ENCODE results near the gene NCBP3. TPM values are rescaled to one million over a fixed set of nuclear protein-coding genes. Genes with fewer than 3 reads are reported as not detected.

NCBP3 gene, protein sequence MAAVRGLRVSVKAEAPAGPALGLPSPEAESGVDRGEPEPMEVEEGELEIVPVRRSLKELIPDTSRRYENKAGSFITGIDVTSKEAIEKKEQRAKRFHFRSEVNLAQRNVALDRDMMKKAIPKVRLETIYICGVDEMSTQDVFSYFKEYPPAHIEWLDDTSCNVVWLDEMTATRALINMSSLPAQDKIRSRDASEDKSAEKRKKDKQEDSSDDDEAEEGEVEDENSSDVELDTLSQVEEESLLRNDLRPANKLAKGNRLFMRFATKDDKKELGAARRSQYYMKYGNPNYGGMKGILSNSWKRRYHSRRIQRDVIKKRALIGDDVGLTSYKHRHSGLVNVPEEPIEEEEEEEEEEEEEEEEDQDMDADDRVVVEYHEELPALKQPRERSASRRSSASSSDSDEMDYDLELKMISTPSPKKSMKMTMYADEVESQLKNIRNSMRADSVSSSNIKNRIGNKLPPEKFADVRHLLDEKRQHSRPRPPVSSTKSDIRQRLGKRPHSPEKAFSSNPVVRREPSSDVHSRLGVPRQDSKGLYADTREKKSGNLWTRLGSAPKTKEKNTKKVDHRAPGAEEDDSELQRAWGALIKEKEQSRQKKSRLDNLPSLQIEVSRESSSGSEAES
- 29.3 TPM for polyA plus RNA-seq (2013, experiment 1 of 2)
- polyA plus RNA-seq (2013, experiment 2 of 2) = 27.5 TPM

DNA sequence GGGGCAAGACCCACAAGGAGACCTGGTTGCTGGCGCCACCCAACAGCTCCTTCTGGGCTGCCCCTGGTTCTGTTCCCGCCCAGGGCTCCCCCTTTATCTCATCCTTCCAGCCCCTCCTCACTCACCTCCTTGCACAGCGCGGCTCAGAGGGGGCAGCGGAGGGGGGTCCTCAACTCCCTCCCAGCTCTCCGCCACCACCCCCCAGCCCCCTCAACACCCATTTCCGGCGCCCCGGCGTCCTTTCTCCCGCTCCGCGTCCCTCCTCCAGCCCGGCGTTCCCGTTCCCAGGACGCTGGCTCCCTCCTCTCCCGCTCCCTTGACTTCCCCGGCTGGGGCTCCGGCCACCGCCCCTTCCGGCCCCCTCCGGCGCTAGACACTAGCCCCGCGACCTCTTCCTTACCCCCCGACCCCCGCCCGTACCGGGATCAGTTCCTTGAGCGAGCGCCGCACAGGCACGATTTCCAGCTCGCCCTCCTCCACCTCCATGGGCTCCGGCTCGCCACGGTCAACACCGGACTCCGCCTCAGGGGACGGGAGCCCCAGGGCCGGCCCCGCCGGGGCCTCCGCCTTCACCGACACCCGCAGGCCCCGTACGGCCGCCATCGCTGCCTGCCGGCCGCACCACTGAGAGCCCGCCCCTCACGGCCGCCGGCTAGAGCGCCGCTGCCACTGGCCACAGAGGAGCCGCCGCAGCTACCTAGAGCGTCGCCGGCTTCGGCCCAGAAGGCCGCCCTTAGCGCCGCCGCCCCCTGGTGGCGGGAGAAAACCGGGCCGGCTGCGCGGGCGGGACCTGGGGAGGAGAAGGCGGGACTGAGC lies at the start of gene NCBP3:
TSS of gene NCBP3 (minus strand) at position 626 of the 816 bp plus-strand sequence. CDS start at position 603, 23 bp downstream.
- Histone ChIP-seq H3K4ac (ENCODE audit: low read depth, low read length) (peak within 1 kb of the TSS; percentile 74), H2AK5ac (ENCODE audit: low read length) (no peak within 1 kb of the TSS), H2BK120ac (ENCODE audit: low read depth, low read length) (no peak within 1 kb of the TSS), H3K27ac (ENCODE audit: low read depth, low read length) (peak within 1 kb of the TSS; percentile 62), H3K4me2 (ENCODE audit: low read length) (peak within 1 kb of the TSS; percentile 84), H3K18ac (ENCODE audit: low read length) (peak within 1 kb of the TSS; percentile 97), H3K4me3 (ENCODE audit: low read length) (peak within 1 kb of the TSS; percentile 92), H3K27me3 (ENCODE audit: insufficient read depth, low read length, poor library complexity) (no peaks in the 10 kb centered on the region), H3K36me3 (ENCODE audit: control insufficient read depth, insufficient read depth, low read length) (peaks cover 1% of the 10 kb centered on the region), H3K56ac (ENCODE audit: low read length) (peak within 1 kb of the TSS; percentile 98), H4K8ac (ENCODE audit: low read depth, low read length) (no peak within 1 kb of the TSS), H2BK5ac (ENCODE audit: low read length) (peak within 1 kb of the TSS; percentile 84), H3K4me1 (ENCODE audit: control insufficient read depth, low read depth, low read length) (no peaks in the 10 kb centered on the region), H3K79me2 (ENCODE audit: control insufficient read depth, insufficient read depth, low read length) (peaks cover 25% of the 10 kb centered on the region), H4K5ac (ENCODE audit: low read length) (no peak within 1 kb of the TSS), H3K9ac (ENCODE audit: low read length) (peak within 1 kb of the TSS; percentile 96), H2BK15ac (replicated peaks; ENCODE audit: low read depth) (no peak within 1 kb of the TSS), H3K79me1 (ENCODE audit: low read length) (peaks cover 2% of the 10 kb centered on the region), H3K23ac (ENCODE audit: low read length) (no peak within 1 kb of the TSS)
- no CpG with 5 or more reads among the region's 76 CpGs for WGBS (ENCODE audit: extremely low coverage, insufficient coverage, low lambda C conversion rate)
- peak; percentile 95 for DNase-seq

DNA sequence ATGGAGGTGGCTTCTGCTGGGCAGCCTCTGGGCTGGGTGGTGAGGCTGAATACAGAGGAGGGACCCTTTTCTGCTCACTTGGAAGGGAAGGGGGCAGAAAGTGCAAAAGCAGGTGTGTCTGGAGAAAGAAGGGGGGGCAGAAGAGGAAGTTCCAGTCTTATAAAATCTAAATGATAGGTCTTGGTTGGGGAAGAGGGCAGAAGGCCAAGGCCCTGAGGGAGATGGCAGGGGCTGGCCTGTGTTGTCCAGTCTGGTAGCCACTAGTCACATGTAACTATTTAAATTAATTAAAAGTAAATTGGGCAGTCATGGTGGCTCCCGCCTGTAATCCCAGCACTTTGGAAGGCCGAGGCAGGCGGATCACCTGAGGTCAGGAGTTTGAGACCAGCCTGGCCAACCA lies 49.3 kb upstream of the NCBP3 start:
- H3K4me2 ChIP-seq (ENCODE audit: low read length) = no peak overlapping the region
- H3K4me1 ChIP-seq (ENCODE audit: control insufficient read depth, low read depth, low read length) = peaks cover 8% of the 10 kb centered on the region
- H4K5ac ChIP-seq (ENCODE audit: low read length) = no peak overlapping the region
- WGBS (ENCODE audit: extremely low coverage, insufficient coverage, low lambda C conversion rate) = no CpG with 5 or more reads among the region's 3 CpGs
- no peaks in the 10 kb centered on the region for H3K27me3 ChIP-seq (ENCODE audit: insufficient read depth, low read length, poor library complexity)
- no peak overlapping the region for H2BK15ac ChIP-seq (replicated peaks; ENCODE audit: low read depth)
- no peak overlapping the region for H3K27ac ChIP-seq (ENCODE audit: low read depth, low read length)
- H3K56ac ChIP-seq (ENCODE audit: low read length) = no peak overlapping the region
- H3K9ac ChIP-seq (ENCODE audit: low read length) = no peak overlapping the region
- H3K4me3 ChIP-seq (ENCODE audit: low read length) = no peak overlapping the region
- no peak overlapping the region for H2BK5ac ChIP-seq (ENCODE audit: low read length)
- no peak overlapping the region for H2BK120ac ChIP-seq (ENCODE audit: low read depth, low read length)
- H3K79me2 ChIP-seq (ENCODE audit: control insufficient read depth, insufficient read depth, low read length) = no peaks in the 10 kb centered on the region
- no peak overlapping the region for H3K4ac ChIP-seq (ENCODE audit: low read depth, low read length)
- H3K18ac ChIP-seq (ENCODE audit: low read length) = no peak overlapping the region
- H2AK5ac ChIP-seq (ENCODE audit: low read length) = no peak overlapping the region
- H3K79me1 ChIP-seq (ENCODE audit: low read length) = no peaks in the 10 kb centered on the region
- H3K36me3 ChIP-seq (ENCODE audit: control insufficient read depth, insufficient read depth, low read length) = no peaks in the 10 kb centered on the region
- no peak for DNase-seq
- H4K8ac ChIP-seq (ENCODE audit: low read depth, low read length) = no peak overlapping the region
- H3K23ac ChIP-seq (ENCODE audit: low read length) = no peak overlapping the region

DNA sequence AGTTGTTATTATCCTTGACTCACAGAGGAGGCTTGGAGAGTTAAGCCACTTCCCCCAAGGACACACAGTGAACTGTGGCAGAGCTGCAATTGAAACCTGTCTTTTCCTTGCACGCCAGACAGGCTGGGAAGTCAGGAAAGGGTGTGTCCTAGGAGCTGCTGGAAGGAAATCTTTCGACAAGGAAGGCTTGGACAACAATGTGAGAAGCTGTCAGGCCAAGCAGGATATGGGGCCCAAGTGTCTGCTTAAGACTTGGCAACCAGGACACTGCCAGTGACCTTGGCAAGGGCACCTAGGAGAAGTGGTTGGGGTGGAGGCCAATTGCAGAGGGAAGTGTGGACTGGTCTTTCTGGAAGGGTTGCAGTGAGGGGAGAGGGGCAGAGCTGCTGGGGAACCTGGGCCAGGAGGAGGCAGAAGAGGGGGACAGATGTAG lies 48.9 kb upstream of the NCBP3 start:
- DNase-seq = no peak
- no peak overlapping the region for H2BK15ac ChIP-seq (replicated peaks; ENCODE audit: low read depth)
- no peak overlapping the region for H3K56ac ChIP-seq (ENCODE audit: low read length)
- H3K27ac ChIP-seq (ENCODE audit: low read depth, low read length) = no peak overlapping the region
- H2AK5ac ChIP-seq (ENCODE audit: low read length) = no peak overlapping the region
- H3K4ac ChIP-seq (ENCODE audit: low read depth, low read length) = no peak overlapping the region
- no peak overlapping the region for H4K5ac ChIP-seq (ENCODE audit: low read length)
- H3K18ac ChIP-seq (ENCODE audit: low read length) = no peak overlapping the region
- H3K79me1 ChIP-seq (ENCODE audit: low read length) = no peaks in the 10 kb centered on the region
- H2BK120ac ChIP-seq (ENCODE audit: low read depth, low read length) = no peak overlapping the region
- H3K4me2 ChIP-seq (ENCODE audit: low read length) = no peak overlapping the region
- peaks cover 8% of the 10 kb centered on the region for H3K4me1 ChIP-seq (ENCODE audit: control insufficient read depth, low read depth, low read length)
- no CpG with 5 or more reads among the region's 2 CpGs for WGBS (ENCODE audit: extremely low coverage, insufficient coverage, low lambda C conversion rate)
- no peak overlapping the region for H2BK5ac ChIP-seq (ENCODE audit: low read length)
- H3K9ac ChIP-seq (ENCODE audit: low read length) = no peak overlapping the region
- no peaks in the 10 kb centered on the region for H3K79me2 ChIP-seq (ENCODE audit: control insufficient read depth, insufficient read depth, low read length)
- no peaks in the 10 kb centered on the region for H3K36me3 ChIP-seq (ENCODE audit: control insufficient read depth, insufficient read depth, low read length)
- H3K27me3 ChIP-seq (ENCODE audit: insufficient read depth, low read length, poor library complexity) = no peaks in the 10 kb centered on the region
- no peak overlapping the region for H3K23ac ChIP-seq (ENCODE audit: low read length)
- no peak overlapping the region for H3K4me3 ChIP-seq (ENCODE audit: low read length)
- H4K8ac ChIP-seq (ENCODE audit: low read depth, low read length) = no peak overlapping the region

DNA sequence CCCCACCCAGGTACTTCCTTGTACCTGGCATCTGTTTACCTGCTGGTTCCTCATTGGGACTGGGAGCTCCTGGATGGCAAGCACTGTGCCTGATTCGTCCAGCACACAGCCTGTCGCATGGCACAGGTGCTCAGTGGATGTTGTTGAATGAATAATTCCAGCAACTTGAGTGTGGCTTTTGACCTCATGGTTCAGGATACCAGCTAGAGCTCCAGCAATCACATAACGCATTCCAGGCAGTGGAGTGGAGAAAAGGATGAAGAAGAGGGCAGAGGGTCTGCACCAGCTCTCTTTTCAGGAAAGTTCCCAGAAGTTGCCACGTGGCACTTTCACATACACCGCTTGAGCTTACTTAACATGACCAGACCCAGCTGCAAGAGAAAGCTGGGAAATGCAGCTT lies 48.1 kb upstream of the NCBP3 start:
- H3K4me3 ChIP-seq (ENCODE audit: low read length) = no peak overlapping the region
- no peak overlapping the region for H3K4me2 ChIP-seq (ENCODE audit: low read length)
- no peak overlapping the region for H3K4ac ChIP-seq (ENCODE audit: low read depth, low read length)
- no peak overlapping the region for H3K23ac ChIP-seq (ENCODE audit: low read length)
- no peaks in the 10 kb centered on the region for H3K79me1 ChIP-seq (ENCODE audit: low read length)
- no peak overlapping the region for H4K5ac ChIP-seq (ENCODE audit: low read length)
- WGBS (ENCODE audit: extremely low coverage, insufficient coverage, low lambda C conversion rate) = no CpG with 5 or more reads among the region's 5 CpGs
- H2BK5ac ChIP-seq (ENCODE audit: low read length) = no peak overlapping the region
- H3K27me3 ChIP-seq (ENCODE audit: insufficient read depth, low read length, poor library complexity) = no peaks in the 10 kb centered on the region
- no peak for DNase-seq
- H3K4me1 ChIP-seq (ENCODE audit: control insufficient read depth, low read depth, low read length) = peaks cover 8% of the 10 kb centered on the region
- H2AK5ac ChIP-seq (ENCODE audit: low read length) = no peak overlapping the region
- H3K56ac ChIP-seq (ENCODE audit: low read length) = no peak overlapping the region
- no peaks in the 10 kb centered on the region for H3K79me2 ChIP-seq (ENCODE audit: control insufficient read depth, insufficient read depth, low read length)
- no peak overlapping the region for H2BK120ac ChIP-seq (ENCODE audit: low read depth, low read length)
- no peak overlapping the region for H4K8ac ChIP-seq (ENCODE audit: low read depth, low read length)
- no peak overlapping the region for H3K27ac ChIP-seq (ENCODE audit: low read depth, low read length)
- no peak overlapping the region for H2BK15ac ChIP-seq (replicated peaks; ENCODE audit: low read depth)
- H3K36me3 ChIP-seq (ENCODE audit: control insufficient read depth, insufficient read depth, low read length) = no peaks in the 10 kb centered on the region
- H3K9ac ChIP-seq (ENCODE audit: low read length) = no peak overlapping the region
- H3K18ac ChIP-seq (ENCODE audit: low read length) = no peak overlapping the region

GRCh38 chr17:3893720-3894116 lies 47.7 kb upstream of the NCBP3 start:
- no CpG with 5 or more reads among the region's 7 CpGs for WGBS (ENCODE audit: extremely low coverage, insufficient coverage, low lambda C conversion rate)
- no peak overlapping the region for H2BK15ac ChIP-seq (replicated peaks; ENCODE audit: low read depth)
- H3K56ac ChIP-seq (ENCODE audit: low read length) = peak overlapping the region; percentile 95
- H3K23ac ChIP-seq (ENCODE audit: low read length) = no peak overlapping the region
- H4K8ac ChIP-seq (ENCODE audit: low read depth, low read length) = no peak overlapping the region
- H2BK120ac ChIP-seq (ENCODE audit: low read depth, low read length) = no peak overlapping the region
- H3K4me3 ChIP-seq (ENCODE audit: low read length) = no peak overlapping the region
- H4K5ac ChIP-seq (ENCODE audit: low read length) = no peak overlapping the region
- H3K9ac ChIP-seq (ENCODE audit: low read length) = peak overlapping the region; percentile 78
- peak overlapping the region; percentile 79 for H3K4me2 ChIP-seq (ENCODE audit: low read length)
- no peak overlapping the region for H3K27ac ChIP-seq (ENCODE audit: low read depth, low read length)
- H3K79me2 ChIP-seq (ENCODE audit: control insufficient read depth, insufficient read depth, low read length) = no peaks in the 10 kb centered on the region
- no peak overlapping the region for H3K4ac ChIP-seq (ENCODE audit: low read depth, low read length)
- H3K36me3 ChIP-seq (ENCODE audit: control insufficient read depth, insufficient read depth, low read length) = no peaks in the 10 kb centered on the region
- DNase-seq = no peak
- no peaks in the 10 kb centered on the region for H3K79me1 ChIP-seq (ENCODE audit: low read length)
- no peak overlapping the region for H3K18ac ChIP-seq (ENCODE audit: low read length)
- H2AK5ac ChIP-seq (ENCODE audit: low read length) = peak overlapping the region; percentile 93
- peak overlapping the region; percentile 20 for H2BK5ac ChIP-seq (ENCODE audit: low read length)
- no peaks in the 10 kb centered on the region for H3K27me3 ChIP-seq (ENCODE audit: insufficient read depth, low read length, poor library complexity)
- H3K4me1 ChIP-seq (ENCODE audit: control insufficient read depth, low read depth, low read length) = peaks cover 8% of the 10 kb centered on the region
